Activated CD8-positive, alpha-beta memory T cell treated with anti-CD3 and anti-CD28 coated beads for 24 hours (primary cell): ENCODE measurements around the gene BCAS1.

Experiments
- DNase-seq: peaks from one replicate; pipeline ENCODE4 v3.0.0-alpha.2; 2020

Gene BCAS1

GRCh38 chr20:53957451-53958172 lies 112.8 kb downstream of the BCAS1 start:
- no peak for DNase-seq

DNA sequence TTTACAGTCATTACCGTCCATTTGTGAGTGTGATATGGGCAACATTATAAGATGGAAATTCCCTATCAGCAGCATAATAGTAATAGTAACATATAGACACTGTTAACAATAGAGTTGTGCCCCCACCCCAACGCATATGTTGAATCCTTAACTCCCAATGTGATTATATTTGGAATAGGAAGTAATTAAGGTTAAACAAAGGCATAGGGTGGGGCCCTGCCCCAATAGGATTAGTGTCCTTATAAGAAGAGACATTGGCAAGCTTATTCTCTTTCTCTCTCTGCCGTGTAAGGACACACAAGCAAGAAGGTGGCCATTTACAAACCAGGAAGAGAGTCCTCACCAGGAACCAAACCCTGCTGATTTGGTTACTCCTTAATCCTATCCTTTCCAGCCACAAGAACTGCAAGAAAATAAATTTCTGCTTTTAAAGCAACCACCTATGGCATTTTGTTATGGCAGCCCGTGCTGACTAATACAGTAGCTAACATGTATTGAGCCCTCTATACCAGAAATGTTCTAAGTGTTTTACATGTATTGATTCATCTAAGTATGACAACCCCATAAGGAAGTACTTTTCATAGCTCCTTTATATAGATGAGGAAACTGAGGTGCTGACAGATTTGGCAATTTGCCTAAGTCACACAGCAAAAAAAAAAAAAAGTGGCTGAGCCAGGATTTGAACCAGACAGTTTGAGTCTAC lies 114.2 kb downstream of the BCAS1 start:
- no peak for DNase-seq

- no peak for DNase-seq
Observed at GRCh38 chr20:53954723-53955658, 115.4 kb downstream of the BCAS1 start.

DNA sequence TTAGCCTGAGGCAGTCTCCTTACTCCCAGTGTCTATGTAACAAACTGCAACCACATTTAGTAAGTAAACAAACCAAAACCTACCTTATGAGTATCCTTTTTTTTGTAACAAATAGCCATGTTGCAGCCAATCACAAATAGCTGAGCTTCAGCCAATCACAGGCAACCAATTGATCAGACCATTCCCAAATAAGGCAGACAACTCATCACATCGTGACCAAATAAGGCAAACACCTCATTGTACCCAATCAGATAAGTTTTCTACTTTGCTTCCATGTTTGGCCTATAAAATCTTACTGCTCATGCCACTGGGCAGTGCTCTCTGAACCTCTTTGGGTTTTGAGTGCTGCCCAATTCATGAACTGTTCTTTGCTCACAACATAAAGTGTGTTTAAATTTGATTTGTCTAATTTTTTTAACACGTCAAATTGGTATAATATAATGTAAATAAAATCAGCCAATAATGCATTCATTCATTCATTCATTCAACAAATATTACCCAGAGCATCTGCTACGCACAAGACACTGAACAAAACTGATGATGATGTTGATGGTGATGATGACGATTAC lies 117.8 kb downstream of the BCAS1 start:
- no peak for DNase-seq

DNA sequence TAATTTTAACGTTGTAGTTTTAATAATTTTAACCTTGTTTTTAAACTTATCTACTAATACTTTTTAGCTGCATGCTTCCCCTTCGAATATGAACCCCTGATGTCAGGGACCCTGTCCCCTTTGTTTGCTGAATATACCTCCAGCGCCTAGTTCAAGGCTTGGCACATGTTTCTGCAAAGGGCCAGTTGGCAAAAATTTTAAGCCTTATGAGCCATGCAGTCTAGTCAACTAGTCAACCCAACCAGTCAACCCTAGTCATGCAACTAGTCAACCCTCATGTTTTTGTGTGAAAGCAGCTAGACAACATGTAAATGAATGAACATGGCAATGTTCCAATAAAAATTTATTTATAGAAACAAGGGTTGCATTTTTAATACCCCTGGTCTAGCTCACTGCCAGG lies 119.8 kb downstream of the BCAS1 start:
- DNase-seq, result no peak

GRCh38 chr20:53950031-53950430 lies 120.4 kb downstream of the BCAS1 start:
- DNase-seq, result no peak

DNA sequence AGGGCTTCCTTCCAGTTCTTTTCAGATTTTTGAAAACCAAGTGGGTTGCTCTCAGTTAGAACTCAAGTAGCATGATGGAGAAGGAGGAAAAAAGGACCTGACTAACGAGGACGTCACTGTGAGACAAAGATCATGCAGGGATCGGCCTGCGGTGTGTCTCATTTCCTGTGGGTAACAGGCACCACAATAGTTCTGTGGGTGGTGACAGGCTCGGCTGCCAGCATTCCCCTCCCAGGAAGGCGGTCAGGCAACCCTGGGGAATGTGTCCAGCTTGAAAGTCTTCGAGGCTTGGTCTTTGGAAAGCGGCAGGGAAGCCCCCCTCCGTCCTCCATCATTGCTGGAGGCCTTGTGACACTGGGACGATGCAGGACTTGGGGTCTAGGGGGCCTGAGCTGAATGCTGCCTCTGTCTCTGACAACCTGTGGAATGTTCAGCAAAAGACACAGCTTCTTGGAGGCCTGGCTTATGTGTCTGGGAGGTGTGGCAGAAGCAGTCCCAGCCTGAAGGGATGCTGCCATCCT lies 121.0 kb downstream of the BCAS1 start:
- DNase-seq, result peak; percentile 83

- DNase-seq, result peak; percentile 67
Observed at GRCh38 chr20:53948383-53949318, 121.7 kb downstream of the BCAS1 start.

DNA sequence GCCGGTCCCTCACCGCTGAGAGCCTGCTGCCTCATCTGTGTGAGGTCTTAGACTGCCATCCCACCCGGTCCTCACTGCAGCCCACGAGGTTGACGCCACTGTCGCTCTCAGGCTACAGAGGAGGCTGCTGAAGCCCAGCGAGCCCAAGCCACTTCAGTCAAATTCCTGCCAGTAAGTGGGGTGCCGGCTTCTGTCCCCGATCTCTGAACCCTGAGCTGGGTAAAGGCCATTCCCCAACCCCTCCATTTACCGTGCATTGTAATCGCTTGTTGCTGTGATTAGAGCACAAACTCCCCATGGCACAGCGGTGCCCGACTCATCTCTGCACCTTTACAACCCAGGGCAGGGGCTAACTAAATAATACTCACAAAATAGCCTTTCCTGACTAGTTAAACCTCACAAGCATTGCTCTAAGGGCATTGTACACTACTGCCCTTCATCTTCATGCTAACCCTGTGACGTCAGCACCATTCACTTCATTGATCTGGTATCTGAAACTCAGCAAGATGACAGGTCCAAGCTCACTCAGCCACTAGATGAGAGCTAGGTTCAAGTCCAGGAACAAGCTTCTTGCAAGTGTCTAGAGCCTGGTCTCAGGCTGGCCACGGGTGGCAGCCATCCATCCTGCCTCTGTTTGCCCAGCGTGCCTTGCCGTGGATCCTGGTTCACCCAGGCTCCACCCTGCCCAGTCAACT lies 122.7 kb downstream of the BCAS1 start:
- DNase-seq, result no peak

- no peak for DNase-seq
Observed at GRCh38 chr20:53946106-53946505, 124.3 kb downstream of the BCAS1 start.

GRCh38 chr20:53945478-53945877 lies 124.9 kb downstream of the BCAS1 start:
- no peak for DNase-seq

GRCh38 chr20:53944796-53945195 lies 125.6 kb downstream of the BCAS1 start:
- DNase-seq, result no peak

GRCh38 chr20:53943522-53944291 lies 126.7 kb downstream of the BCAS1 start:
- DNase-seq, result no peak

DNA sequence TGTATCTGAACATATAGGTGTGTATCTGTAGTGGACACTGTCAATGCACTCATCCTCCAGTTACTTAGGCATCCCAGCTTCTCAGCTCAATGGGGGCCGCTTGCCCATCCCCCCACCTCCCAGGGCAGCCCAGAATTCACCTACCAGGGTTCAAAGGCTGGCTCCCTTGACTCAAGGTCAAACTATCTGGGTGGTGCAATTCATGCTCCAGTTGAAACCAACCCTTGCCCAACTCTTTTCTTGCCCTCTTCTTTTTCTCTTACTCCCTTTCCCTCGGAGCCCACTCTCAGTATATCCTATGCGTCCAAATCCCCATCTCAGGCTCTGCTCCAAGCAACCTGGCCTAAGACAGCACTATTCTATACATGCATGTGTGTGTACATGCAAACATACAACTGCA lies 127.4 kb downstream of the BCAS1 start:
- no peak for DNase-seq

DNA sequence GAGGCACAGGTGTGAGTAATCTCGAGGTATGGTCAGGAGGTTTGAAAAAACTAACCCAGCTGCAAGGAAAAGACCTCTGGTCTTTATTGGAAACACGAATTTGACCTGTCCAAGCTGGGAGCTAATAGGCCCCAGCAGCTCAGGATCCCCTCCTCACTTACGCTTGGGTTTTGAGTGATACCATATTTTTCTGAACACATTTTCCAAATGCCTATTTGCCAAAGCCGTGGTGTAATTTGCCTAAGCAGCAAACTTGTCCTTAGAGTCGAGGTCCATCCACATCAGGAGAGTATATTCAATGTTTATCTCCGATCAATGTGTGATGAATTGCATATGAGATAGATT lies 128.0 kb downstream of the BCAS1 start:
- DNase-seq, result no peak

GRCh38 chr20:53941680-53942471 lies 128.5 kb downstream of the BCAS1 start:
- DNase-seq, result no peak

- DNase-seq, result no peak
Observed at GRCh38 chr20:53940907-53941545, 129.4 kb downstream of the BCAS1 start.

- DNase-seq, result no peak
Observed at GRCh38 chr20:53940360-53940702, 130.1 kb downstream of the BCAS1 start.
